Retina (tissue), 1 donor: ENCODE data around the gene ERC2.
A peak's percentile ranks its signal among the peaks of the same experiment; 100 is the strongest.
"Not testable (repeated sequence)": the region's sequence is repeated elsewhere in the genome, so short reads cannot be mapped to it uniquely, and the experiment has no call there.

Source experiments
- DNase-seq: peaks from one replicate; pipeline ENCODE4 v3.0.0-alpha.2; 2016

The ERC2 gene

DNA sequence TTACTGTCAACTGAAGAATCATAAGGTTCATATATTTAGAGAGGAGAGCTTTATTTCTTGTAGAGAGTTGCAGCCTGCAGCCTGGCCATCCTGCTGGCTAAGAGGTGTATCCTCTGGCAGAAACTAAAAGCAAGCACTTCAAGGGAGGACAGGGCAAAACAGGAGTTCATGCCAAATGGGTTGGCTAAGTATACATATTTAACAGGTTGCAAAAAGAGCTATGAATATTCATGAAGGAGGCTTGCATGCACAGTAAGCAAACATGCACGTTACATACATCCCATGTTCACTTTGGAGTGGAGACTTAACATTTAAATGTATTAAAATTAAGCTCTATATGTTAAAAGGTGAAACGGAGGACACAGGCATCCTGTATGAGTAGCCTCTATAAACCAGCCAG, 354.4 kb downstream of the ERC2 start:
- no peak for DNase-seq

GRCh38 chr3:56113231-56113630, 355.0 kb downstream of the ERC2 start:
- no peak for DNase-seq

DNA sequence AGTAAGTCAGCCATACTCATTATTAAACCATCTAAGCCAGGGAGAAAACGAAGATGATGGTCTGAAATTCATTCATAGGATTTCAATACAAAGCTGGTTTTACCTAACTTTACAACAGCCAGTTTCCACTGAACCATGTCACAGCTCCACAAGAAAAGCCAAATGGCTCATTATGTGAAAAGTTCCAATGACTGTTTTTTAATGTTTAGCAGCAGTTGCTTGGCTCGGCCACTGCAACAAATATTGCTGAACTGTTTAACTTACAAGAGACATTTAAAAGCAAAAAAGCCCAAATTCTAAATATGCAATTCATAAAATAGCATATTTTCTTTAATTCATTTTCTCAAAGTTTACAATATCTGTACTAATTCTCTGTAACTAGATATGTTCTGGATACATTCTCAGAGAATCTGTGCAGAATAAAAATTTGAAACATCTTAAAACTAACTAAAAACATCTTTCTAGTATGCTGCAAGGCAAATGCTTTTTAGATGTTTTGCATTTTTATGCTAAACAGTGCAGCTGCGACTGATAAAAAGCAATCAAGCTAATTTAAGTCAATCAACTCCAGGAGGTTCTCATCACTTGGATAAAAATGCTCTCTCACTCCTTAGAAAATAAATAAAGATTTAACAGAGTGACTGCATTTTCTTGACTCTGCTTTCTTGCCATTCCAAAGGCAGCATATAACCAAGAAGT, 356.5 kb downstream of the ERC2 start:
- DNase-seq = no peak

DNA sequence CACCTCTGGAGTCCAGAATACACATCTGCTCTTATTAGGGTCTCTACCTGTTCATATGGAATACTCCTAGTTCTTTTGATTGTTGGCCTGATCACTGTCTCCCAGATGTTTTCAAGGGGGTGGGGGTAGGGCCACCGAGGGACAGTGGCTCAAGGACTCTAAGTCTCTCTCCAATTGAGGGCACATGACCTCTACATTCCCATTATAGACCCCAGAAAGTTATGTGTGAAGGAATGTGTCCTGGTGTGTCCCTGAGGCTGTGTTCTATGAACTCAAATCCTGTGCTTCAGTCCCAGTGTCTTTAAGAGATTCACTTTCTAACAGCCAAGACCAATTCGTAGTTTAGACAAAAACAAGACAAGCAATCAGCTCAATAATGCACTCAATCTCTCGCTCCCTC, 357.4 kb downstream of the ERC2 start:
- DNase-seq = no peak

- DNase-seq = no peak
Measured at GRCh38 chr3:56107157-56107556, 361.1 kb downstream of the ERC2 start.

GRCh38 chr3:56102032-56102431, 366.2 kb downstream of the ERC2 start:
- DNase-seq = no peak

- no peak for DNase-seq
Measured at GRCh38 chr3:56101576-56101975, 366.7 kb downstream of the ERC2 start.

GRCh38 chr3:56096999-56097398, 371.3 kb downstream of the ERC2 start:
- DNase-seq = no peak

DNA sequence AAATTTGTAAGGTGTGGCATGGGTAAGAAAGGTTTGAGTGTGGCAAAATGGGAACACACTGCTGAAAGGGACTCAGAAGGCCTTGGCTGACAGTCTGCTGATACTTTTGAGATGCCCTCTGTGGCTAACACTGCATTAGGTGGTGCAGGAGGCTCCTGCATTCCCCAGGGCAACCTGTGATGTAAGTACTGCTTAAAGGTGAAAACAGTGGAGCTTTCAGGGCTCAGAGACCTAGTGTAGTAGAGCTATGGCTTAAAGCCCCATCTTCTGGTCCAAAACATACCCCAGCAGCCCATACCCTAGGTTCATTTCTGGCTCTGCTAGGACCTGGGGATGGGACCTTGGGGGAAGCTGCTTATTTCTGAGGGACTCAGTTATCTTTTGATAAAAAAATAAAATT, 374.1 kb downstream of the ERC2 start:
- no peak for DNase-seq

DNA sequence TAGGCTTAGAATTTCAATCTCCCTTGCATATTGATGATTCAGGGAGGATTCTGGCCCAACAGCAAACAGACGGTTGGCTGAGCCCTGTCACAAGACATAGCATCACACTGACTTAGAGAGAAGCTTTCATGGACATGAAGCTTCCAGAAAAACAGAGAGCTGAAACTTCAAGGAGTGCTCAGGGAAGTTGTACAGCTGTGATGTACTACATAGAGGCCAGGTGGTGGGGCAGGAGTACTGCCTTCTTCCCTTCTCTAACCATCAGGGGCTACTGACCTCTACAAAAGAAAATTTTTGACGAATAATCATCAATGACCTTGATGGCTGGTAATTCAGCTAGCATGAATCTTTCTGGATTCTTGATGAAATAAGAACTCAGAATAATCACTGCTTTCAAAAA, 378.5 kb downstream of the ERC2 start:
- DNase-seq = no peak

GRCh38 chr3:56087451-56088053, 380.7 kb downstream of the ERC2 start:
- no peak for DNase-seq

GRCh38 chr3:56086355-56086754, 381.9 kb downstream of the ERC2 start:
- no peak for DNase-seq

- DNase-seq = no peak
Measured at GRCh38 chr3:56081246-56081645, 387.0 kb downstream of the ERC2 start.

DNA sequence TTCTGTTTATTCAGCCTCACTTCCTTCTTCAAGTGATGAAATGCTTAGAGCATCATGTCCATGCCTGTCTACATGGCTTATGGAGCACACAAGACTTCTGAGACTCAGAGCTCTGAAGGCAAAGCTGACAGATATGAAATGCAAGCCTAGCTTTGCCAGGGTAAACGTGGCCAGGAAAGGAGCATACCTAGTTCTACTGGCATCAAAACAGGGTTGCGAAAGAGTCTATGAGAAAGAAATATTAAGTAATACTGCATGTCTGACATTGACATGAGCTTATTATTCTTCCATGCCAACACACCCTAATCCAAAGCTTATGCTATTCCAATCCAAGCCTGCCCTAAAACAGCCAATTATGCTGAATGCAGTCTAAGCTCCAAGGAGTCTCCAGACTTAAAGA, 391.5 kb downstream of the ERC2 start:
- DNase-seq = no peak

GRCh38 chr3:56075089-56075488, 393.2 kb downstream of the ERC2 start:
- no peak for DNase-seq

DNA sequence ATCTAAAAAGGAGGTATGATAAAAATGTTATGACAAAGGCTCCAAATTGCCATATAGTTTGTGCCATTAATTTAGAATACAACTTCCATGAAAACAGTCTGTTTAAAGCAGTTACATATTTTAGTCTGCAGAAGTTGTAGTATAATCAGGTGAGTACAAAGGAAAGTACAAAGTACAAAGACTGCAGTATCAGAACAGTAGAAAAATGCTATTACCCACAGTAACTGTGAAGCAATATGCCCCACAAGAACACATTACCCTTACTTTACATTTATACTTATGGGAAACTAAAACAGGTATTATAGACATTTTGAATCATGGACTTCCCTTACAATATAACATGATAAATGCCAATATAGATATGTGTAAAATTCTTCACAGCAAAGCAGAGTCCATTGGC, 398.5 kb downstream of the ERC2 start:
- no peak for DNase-seq

- not testable (repeated sequence) for DNase-seq
Measured at GRCh38 chr3:56066405-56066804, 401.9 kb downstream of the ERC2 start.

GRCh38 chr3:56064684-56065083, 403.6 kb downstream of the ERC2 start:
- DNase-seq = no peak

DNA sequence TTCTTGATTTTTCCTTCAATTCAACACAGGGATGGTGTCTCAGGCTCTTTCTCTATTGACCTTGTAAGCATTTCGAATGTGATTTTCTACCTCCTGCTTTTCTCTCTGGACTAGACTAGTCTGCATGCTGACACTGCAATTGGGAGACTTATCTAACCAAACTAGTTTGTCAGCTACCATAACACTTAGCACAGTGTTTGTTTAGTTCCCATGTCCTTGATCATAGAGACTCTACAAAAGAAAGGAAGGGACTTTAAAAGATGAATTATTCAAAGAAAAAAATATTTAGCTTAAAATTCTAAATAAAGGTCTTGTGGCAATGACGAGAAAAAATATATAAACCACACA, 407.0 kb downstream of the ERC2 start:
- no peak for DNase-seq

- peak; percentile 70 for DNase-seq
Measured at GRCh38 chr3:56060521-56061278, 407.6 kb downstream of the ERC2 start.

- DNase-seq = no peak
Measured at GRCh38 chr3:56059731-56060130, 408.5 kb downstream of the ERC2 start.

GRCh38 chr3:56055951-56056350, 412.3 kb downstream of the ERC2 start:
- no peak for DNase-seq

- DNase-seq = no peak
Measured at GRCh38 chr3:56055546-56055945, 412.7 kb downstream of the ERC2 start.

- no peak for DNase-seq
Measured at GRCh38 chr3:56054844-56055243, 413.4 kb downstream of the ERC2 start.
